HG03175 (cell line): ENCODE data around the gene THBS3.
A peak's percentile ranks its signal among the peaks of the same experiment; 100 is the strongest.
"Not testable (repeated sequence)": the region's sequence is repeated elsewhere in the genome, so short reads cannot be mapped to it uniquely, and the experiment has no call there.

Experiments
- ATAC-seq: cut with Tn5 transposase; IDR thresholded peaks from one replicate; pipeline ENCODE4 v1.9.1; 2021; ENCODE audit warnings: mild to moderate bottlenecking, moderate library complexity; ENCODE audit not compliant: unreplicated experiment

THBS3 gene

DNA sequence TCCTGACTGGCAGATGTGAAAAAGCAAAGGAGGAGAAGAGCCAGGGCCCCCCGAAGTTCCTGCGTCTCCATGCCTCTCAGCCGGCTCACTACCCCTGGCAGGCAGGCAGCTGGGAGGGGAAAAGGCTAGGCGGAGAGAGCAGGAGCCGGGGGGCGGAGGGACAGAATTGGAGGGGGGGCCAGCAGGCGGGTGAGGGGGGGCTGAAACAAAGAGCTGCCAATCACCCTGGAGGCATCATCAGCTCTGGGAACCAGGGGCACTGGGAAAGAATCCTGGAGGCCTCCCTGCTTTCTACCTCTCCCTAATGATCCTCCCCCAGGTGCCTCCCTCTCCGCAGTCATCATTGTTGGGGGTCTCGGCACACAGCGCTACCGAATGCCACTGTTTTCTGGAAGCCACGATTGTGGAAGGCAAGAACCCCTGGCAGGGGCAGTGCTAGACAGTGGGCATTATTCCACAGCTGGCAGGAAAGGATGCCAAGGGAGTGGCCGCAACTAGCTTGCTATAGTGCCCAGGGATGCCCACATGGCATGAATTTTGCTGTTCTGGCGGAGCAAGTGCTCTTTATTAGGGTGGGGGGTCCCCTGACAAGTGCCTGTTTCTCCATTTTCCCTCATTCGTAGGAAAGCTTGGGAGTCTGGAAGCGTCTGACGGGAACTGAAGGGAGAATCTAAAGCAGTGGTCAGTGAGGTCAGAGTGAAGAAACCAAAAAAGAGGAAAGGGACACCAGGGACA lies at the start of gene THBS3:
Gene THBS3, minus strand, starts transcription at position 92 of the 735 bp plus-strand sequence. Its CDS starts 21 bp downstream, at position 71.
- no peak for ATAC-seq

DNA sequence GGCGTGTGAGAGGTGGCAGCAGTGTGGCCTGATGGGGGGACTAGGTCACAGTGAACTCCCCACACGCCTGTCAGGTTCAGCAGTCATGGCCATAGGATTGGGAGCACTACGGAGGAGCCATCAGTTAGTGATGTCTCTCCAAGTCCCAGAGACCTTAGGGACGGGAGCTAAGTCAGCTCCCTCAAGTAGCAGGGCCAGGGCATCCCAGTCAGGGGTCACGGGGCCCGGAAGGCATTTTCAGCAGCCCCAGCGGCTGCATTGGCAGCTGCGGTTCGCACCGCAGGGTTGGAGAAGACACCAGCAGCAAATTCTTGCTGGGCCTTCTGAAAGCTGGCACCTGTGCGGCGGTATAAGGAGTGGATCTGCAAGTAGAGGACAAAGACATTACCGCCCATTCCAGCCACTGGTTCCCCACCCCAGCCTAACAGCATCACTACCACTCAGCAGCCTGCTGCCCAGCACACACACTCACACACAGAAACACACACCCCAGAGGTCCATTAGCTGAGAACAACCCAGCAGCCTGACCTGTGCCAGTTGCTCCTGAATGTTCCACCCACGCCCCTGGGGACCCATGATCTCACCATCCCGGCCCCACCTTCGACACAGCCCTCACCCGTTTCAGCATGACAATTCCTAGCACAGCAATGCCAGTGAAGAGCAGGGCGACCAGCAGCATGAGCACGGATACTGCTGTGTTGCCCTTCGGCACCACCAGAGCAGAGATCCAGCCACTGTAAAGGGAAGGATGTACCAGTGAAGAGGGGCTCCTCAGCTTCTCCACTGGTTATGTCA lies 48.6 kb upstream of the THBS3 start:
- no peak for ATAC-seq

GRCh38 chr1:155255243-155256007 lies 47.7 kb upstream of the THBS3 start, which contains the start of gene ENTREP3:
Gene ENTREP3 (minus strand): TSS chr1:155255483. CDS start chr1:155254877, 606 bp downstream.
- ATAC-seq: peak; percentile 55

DNA sequence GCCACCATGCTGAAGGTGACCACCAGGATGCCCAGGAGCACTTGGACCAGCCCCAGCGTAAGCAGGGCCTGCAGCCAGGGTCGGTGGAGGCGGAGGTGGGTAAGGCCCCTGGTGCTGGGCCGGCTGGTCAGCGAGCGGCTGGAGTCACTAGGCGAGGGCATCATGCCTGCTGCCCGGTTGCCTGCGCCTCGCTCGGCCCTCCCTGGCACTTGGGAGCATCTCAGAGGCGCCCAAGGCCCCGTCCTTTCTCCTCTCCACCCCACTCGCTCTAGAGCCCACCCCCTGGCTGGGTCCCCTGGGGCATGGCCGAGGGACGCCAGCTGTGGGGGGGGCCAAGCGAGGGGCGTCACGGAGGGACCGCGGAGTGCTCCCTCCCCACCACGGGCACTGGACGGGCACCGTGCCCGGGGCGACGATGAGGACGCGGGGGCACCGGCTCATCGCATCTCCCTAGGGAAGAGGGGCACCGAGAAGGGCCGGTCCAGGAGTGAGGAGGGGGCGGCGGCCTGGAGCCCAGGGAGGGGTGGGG lies 47.1 kb upstream of the THBS3 start:
- ATAC-seq: no peak

DNA sequence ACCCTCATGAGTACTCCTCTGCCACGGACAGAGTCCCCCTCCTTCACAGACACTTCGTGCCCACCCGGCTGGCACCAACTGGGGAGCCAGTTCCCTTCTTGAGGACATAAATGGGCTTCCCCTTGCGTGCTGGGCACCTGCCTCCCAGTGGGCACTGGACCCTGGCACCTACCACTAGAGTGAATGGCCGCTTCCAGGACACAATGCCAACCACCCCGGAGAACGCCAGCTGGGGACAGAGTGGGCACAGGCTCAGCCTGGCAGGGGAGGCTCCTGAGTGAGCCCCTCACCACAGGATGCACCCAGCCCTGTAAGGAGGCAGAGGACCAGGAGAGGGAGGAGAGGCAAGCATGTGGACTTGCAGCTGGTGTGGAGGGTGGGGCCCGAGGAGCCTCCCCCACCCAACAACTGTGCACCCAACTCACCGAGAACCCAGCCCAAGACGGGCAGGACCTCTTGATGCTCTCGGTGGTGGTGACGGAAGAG lies 46.6 kb upstream of the THBS3 start:
- ATAC-seq: no peak

DNA sequence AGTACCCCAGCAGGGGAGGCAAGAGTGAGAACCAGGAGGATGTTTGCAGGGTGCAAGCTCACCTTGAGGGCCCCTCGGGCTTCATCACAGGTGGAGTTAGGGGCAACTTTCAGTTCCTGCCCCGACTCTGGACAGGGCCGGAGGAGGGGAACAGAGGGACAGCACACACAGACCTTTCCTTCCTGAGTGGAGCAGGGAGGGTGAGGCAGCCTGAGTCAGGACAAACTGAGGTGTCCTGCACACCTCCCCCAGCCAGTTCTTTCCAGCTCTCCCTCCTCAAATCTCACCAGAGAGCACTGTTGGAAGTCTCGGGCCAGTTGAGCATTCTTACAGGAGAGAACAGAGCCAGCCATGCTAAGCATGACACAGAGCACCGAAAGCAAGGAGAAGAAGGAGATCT lies 46.1 kb upstream of the THBS3 start:
- no peak for ATAC-seq

GRCh38 chr1:155253208-155253607 lies 45.5 kb upstream of the THBS3 start:
- ATAC-seq: no peak

GRCh38 chr1:155251566-155251965 lies 43.9 kb upstream of the THBS3 start:
- no peak for ATAC-seq

DNA sequence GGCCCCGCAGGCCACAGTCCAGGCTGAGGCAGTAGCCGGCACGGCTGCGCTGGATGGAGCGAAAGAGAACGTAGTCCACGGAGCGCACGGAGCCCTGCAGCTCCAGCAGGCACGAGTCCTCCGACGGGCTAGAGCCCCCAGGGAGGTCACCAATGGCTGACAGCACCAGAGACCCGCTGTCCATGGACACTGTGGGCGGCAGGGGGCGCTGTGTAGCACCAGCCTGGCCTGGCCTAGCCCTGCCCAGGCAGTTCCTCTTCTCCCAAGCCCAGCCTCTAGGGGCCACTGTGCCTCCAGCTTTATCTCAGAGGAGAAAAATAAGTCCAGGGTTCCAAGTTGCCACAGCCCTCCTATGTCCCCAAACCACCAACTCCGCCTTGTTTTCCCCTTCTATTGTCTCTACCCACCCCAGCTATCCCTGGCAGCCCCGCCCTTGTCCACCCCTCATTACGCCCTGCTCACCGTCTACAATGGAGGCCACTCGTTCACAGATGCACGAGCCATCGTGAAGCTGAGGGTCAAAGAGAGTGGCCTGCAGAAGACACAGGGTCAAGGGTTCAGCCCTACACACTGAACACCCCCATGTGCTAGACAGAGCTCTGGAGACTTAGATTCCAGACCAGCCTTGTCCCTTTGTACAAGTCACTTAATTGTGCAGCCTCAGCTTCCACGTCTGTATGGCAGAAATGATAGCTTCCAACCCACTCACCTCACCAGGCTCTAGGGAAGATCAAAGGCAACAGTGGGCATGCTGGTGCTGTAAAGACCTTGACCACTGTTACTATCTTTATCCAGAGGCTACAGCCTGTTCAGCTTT lies 43.1 kb upstream of the THBS3 start:
- ATAC-seq: peak; percentile 93

- ATAC-seq: peak; percentile 13
Observed at GRCh38 chr1:155250246-155250632, 42.5 kb upstream of the THBS3 start.

- no peak for ATAC-seq
Observed at GRCh38 chr1:155247667-155248553, 40.2 kb upstream of the THBS3 start.

- ATAC-seq: not testable (repeated sequence)
Observed at GRCh38 chr1:155246796-155247195, 39.1 kb upstream of the THBS3 start.

DNA sequence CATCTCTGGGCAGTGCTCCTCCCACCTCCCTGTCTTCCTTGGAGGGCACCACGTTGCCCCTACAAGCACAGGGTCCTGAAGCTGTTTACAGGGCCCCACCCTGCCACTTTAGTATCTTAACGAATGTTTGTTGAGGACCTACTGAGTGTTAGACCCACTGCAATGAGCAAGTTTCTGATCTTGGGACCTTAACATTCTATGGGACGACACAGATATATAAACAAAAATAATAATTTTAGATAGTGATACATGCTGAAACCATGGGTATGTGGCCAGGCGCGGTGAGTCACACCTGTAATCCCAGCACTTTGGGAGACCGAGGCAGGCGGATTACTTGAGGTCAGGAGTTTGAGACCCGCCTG lies 37.4 kb upstream of the THBS3 start:
- no peak for ATAC-seq

GRCh38 chr1:155244368-155245162 lies 36.9 kb upstream of the THBS3 start:
- ATAC-seq: peak; percentile 94

GRCh38 chr1:155242805-155243358 lies 35.2 kb upstream of the THBS3 start:
- ATAC-seq: no peak

DNA sequence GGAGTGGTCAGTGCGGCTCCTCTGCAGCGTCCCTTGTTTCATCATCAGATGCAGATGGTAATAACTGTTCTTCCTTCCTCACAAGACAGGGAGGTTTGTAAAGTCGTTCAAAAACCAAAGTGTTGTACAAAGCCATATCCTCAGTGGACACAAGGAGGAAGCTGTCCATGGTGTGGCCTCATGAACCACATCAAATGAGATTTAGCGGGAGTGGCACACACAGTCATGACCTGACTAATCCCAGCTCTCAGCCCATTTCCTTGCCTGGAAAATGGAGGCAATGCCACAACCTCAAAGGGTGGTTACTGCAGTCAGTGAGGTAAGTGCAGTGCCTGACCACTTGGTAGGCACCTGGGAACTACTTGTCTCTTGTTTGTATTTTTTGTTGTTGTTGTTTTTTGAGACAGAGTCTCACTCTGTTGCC lies 34.2 kb upstream of the THBS3 start:
- ATAC-seq: no peak

GRCh38 chr1:155241069-155241679 lies 33.5 kb upstream of the THBS3 start:
- no peak for ATAC-seq

DNA sequence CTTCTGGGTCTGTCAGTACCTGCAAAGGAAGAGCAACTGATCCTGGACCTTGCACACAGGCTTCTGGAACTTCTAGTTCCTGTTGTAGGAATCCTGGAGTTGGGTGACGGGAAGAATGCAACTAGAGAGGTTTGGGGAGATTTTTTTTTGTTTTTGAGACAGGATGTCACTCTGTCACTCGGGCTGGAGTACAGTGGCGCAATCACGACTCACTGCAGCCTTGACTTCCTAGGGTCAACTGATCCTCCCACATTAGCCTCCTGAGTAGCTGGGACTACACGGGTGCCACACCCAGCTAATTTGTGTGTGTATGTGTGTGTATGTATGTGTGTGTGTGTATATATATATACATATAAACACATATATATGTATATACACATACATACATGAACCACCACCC lies 28.8 kb upstream of the THBS3 start:
- ATAC-seq: no peak
